ENCODE measurements around the gene VMAC. TPM values are rescaled to one million over a fixed set of nuclear protein-coding genes. Genes with fewer than 3 reads are reported as not detected.
A peak's percentile ranks its signal among the peaks of the same experiment; 100 is the strongest.
"Not testable (repeated sequence)": the region's sequence is repeated elsewhere in the genome, so short reads cannot be mapped to it uniquely, and the experiment has no call there.

VMAC gene
- polyA plus RNA-seq, 1 donor, result 5.1 TPM

DNA sequence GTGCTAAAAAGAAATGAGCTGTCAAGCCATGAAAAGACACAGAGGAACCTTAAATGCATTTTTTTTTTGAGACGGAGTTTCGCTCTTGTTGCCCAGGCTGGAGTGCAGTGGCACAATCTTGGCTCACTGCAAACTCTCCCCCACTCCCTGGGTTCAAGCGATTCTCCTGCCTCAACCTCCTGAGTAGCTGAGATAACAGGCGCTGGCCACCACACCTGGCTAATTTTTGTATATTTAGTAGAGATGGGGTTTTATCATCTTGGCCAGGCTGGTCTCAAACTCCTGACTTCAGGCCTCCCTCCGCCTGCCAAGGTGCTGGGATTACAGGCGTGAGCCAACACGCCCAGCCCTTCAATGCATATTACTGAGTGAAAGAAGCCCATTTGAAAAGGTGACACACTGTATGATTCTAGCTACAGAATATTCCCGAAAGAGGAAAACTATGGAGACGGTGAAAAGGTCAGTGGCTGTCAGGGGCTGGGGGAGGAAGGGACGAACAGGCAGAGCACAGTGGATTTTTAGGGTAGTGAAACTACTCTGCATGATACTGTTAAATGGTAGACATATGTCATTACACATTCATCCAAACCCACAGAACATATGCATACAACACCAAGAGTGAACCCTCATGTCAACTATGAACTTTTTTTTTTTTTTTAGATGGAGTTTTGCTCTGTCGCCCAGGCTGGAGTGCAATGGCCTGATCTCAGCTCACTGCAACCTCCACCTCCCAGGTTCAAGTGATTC lies 20.4 kb upstream of the VMAC start:
- DNase-seq, result not testable (repeated sequence)

- no peak for DNase-seq
Measured at GRCh38 chr19:5889288-5889971, 15.2 kb upstream of the VMAC start.

DNA sequence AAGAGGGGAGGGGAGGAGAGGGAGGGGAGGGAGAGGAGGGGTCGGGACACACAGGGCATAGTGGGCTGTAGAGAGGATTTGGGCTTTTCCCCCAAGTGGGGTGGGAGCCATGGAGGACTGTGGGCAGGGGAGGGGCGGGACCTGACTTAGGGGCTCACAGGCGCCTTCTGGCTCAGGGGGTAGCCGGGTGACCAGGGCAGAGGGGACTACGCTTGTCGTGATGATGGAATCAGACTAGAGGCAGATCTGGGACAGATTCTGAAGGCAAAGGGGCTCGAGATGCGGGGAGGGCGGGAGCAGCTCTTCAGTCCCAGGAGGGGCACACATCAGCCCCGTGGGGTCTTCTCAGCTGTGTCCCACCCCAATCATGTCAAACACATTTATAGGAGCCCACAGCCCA lies 14.6 kb upstream of the VMAC start:
- no peak for DNase-seq

DNA sequence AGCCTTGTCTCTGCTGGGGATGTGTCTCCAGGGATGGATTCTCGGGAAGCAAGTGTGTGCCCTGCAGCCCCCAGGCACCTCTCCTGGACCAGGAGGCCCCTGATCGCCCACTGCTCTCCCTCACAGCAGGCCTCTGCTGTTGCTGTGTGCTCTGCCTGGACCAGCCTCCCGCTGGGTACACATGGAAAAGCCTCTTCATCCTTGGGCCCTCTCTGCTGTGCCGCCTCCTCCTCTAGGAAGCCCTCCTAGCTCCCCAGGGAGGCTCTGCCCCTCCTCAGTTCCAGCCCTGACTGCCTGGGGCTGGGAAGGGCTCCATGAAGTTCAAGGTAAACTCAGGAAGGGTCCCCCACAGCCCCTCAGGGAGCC lies 13.1 kb upstream of the VMAC start:
- no peak for DNase-seq

DNA sequence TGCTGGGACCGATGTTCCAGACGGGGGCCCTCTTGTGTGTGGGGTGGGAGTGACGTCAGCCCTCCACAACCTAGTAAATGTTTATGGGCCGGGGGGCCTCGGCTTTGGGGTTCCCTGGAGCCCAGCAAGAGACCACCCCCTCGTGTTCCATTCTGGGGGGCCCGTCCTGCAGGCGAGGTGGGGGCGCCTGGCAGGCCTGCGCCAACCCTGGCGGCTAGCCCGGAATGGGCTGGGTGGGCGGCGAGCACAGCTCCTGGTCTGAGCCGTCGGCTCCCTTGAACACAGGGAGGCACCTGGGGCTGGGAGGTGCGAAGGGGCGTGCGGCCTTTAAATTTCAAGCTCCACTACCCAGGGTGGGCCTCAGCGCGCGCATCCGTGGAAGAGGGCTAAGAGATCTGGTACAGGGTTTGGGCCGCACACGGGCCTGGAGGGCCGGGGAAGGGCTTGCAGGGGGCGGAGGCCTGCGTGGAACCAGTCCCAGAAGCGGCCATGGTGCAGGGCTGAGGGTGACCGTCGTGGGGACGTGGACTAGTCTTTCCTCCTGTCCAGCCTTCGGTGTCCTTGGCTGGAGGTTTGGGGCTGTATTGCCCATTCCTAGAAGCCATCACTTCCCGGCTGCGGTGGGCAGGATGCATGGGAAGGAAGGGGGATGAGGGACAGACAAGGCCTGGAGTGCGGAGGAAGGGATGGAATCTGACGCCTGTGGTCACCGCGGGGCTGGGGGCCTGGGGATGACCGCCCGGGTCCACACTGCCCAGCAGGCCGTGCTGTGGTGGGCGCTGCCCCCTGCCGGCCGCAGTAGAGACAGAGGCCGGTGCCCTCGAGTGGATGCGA lies 12.5 kb upstream of the VMAC start:
- no peak for DNase-seq

DNA sequence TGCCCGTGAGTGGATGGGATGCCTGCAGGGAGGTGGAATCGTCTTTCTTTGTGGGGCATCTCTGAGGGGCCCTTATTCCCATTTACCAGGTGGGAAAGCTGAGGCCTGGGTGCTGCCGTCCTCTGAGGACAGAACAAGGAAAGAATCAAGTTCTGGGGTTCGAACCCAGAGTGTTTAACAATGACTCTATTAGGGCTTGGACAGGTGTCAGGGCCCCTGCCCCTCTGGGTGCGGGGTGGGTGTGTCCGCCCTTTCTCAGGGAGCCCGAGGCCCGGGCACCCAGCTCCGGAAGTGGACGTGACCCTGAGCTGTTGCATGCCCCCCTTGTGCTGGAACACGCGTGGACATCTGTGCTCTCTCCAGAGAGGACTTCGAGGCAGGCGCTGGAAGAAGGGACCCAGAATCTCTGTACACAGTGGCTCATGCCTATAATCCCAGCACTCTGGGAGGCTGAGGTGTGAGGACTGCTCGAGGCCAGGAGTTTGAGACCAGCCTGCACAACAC lies 11.8 kb upstream of the VMAC start:
- no peak for DNase-seq

GRCh38 chr19:5893296-5893903 lies 11.3 kb upstream of the VMAC start:
- DNase-seq, result no peak

DNA sequence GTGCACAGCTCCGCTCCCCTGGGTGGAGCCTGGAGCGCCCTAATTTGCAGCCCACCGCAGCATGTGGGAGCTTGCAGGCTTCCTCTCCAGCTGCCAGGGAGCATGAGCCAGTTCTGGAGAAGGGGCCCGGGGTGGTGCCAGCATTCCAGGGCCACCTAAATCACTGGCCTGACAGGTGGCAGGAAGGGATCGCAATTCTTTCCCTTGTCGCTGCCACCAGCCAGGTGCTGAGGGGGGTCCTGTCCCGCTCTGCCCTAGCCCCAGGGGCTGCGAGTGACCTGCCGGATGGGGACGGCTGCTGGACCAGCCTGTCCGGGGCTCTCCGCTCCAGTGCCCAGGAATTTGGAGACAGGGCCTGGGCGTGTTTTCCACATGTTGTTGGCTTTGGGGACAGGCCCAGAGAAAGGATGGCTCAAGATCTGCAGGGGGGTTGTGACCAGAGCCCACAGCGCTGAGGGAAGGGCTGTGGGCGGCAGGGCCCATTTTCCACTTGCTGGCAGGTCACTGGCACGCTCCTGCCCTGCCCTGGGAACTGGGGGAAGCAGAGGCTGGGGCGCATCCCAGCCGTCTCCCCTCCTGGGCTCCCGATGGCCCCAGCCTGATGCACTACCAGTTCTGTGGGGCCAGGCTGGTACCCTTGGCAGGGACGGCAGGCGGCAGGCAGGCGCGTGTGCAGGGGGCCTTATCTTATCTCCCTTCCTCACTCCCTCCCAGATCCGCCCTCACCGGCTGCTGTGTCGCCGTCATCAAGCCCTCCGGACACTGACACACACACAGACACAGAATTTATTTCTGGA lies 10.6 kb upstream of the VMAC start:
- no peak for DNase-seq

DNA sequence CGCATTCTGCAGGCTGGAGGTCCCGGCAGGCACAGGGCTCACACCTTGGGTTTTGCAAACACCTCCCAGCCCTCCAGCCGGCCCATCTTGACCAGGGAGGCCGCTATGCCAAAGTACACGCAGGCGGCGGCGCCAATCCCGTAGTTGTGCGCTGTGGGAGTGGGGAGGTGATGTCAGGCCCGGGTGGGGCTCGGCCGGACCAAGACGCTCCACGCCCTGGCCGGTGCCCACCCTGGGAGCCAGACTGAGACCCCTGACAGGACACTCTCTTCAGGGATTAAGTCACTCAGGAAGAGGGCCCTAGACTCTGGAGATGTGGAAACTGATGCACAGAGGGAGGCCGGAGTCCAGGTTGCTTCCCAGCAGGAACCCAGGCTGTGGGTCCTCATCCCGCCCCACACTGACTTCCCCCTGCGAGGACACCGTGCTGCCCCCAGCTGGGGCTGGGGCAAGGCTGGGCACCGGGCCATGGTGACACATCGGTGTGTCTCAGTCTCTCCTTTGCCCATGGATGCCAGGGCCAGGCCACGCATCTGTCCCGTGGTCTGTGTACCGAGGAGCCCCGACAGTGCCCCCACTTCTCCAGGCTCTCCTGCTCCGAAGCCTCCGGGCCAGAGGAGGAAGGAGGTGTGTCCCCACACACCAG lies 9.8 kb upstream of the VMAC start:
- no peak for DNase-seq

DNA sequence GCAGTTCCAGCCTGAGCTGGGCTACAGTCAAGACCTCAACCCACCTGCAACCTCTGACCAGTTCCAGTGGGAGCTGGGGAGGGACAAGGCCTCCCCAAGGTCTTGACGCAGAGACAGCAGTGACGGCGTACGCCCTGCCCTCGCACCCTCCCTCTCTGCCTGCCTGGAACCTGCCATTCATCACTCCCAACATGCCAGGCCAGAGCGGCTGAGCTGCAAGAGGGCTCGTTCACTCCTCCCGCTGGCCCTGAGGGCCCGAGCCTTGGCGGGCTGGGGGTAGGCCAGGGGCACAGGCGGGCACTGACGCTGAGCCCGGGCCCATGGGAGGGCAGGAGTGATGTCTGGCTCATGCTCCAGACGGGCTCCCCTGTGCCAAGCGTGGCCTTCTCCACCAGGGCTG lies 9.3 kb upstream of the VMAC start:
- no peak for DNase-seq

DNA sequence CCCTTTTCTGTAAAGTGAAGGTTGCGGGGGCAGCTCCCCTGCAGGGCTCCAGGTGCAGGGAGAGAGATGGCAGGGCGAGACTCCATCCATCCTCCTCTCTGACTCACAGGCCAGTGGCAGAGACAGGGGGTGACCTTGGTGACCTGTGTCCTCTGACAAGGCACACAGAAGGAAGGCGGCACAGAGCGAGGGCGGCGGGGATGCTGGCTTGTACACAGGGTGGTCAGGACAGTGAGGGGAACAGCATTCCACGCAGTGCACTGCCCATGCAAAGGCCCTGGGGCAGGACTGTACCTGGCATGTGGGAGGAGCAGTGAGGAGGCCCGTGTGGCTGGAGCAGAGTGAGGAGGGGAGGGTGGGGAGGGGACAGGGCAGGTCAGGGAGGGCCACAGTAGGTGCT lies 8.8 kb upstream of the VMAC start:
- no peak for DNase-seq

DNA sequence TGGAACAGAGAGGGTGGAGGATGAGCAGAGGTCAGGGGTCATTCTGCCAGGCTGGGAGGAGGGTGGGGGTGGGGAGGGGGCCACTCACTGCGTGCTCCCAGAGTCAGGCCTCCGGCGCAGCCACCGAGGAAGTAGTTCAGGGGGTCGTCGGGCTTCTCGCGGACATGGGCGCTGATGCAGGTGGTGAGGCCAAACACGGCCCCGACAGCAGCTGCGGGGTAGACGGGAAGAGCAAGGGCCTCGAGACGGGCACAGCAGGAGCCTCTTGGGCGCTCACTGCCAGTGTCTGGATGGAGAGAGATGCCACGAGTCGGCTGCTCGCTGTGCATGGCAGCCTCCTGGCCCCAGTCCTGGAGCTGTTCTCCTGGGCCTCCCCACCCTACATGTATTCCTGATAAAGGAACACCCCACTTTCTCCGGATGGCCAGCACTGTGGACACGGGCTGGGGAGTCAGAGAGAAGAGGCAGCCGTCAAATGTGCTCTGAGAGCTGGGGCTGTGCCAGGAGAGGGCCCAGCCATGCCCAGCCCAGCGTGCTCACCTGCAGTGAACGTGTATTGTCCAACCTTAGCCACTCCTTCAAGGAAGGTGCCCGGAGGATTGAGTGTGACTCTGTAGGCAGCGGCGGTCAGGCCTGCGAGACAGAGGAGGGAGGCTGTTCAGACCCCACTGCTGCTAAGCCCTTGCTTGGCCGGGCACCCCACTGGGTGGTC lies 8.2 kb upstream of the VMAC start:
- no peak for DNase-seq

- no peak for DNase-seq
Measured at GRCh38 chr19:5897189-5897969, 7.3 kb upstream of the VMAC start.

- no peak for DNase-seq
Measured at GRCh38 chr19:5899728-5900526, 4.7 kb upstream of the VMAC start.

- no peak for DNase-seq
Measured at GRCh38 chr19:5900976-5901375, 3.7 kb upstream of the VMAC start.

DNA sequence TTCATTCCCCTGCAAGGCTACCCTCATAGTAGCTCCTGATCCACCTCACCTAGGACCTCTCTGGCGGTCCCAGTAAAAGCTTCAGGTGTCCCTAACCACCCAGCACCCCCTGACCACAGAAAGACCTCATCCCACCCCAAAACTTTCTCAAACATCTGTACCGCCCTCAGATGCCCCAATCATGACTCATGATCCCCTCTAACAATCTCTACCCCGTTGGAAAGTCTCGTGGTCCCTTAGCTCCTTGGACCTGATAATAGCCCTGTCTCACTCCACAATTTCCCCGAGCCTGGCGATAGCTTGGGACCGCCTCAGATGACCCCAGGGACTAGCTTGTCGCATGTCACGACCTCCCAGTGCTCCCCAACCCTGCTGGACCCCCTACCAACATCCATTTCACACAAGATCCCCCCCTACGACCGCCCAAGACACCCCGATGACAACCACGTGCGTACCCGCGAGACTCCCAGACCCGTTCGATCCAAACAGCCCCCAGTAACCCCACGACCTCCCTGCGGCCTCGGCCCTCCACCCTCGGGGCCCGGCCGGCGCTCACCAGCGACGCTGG lies 1.5 kb upstream of the VMAC start:
- DNase-seq, result no peak

DNA sequence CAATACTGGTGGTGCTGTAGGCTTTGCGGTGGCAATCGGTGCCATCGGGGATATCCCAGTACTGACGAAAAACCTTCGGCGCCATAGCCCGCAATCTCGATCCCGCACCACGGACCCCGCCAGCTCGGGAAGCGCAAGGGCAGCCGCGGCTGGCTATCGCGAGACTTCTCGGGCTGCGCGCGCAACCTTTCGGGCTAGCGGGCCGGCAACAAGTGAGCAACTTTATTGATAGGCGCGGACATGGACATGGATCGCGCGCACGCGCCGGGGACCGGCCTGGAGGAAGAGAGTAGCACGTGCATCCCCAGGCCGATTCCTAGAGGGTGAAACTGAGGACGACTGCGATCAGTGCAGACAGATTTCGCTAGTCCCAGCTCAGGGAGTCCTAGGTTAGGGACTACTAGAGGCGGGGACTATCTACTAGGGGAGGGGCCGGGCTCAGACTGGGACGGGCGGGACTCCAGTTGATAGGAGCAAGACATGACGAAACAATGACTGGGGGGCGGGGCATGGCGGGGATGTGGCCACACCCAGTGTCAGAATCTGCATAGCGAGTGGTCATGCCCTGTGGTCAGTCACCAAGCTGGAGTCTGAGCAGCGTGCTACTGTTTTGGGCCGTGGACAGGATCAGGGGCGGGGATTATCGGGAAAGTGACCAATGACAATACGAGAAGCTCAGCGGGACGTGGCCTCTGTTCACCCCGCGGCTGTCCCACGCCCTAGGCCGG lies 884 bp upstream of the VMAC start, which contains the start of gene NDUFA11:
TSS of gene NDUFA11 (minus strand) at position 167 of the 728 bp plus-strand sequence. CDS start at position 85, 82 bp downstream.
- peak; percentile 97 for DNase-seq
